Pancreas (tissue), 10 donors: ENCODE results near the gene DIS3. TPM values are rescaled to one million over a fixed set of nuclear protein-coding genes. Genes with fewer than 3 reads are reported as not detected.
"Not testable (repeated sequence)": the region's sequence is repeated elsewhere in the genome, so short reads cannot be mapped to it uniquely, and the experiment has no call there.

ENCODE experiments used
- ATAC-seq, 4 donors: fragments of 200-7000 bp; cut with Tn5 transposase; one replicate each; pipeline versions ENCODE4 v1.8.0 to v1.9.1; 2020; ENCODE audit warnings: mild to moderate bottlenecking in 4 of 4, moderate library complexity in 4 of 4
- DNase-seq, 6 donors: peaks; one replicate each; pipeline ENCODE4 v3.0.0-alpha.2; 2020
- FAIRE-seq: peaks from 2 replicates; lab custom pipeline; 2012; peaks lifted over from hg19 to GRCh38; lab: Jason Lieb, UNC
- H3K27ac ChIP-seq, 4 donors: fragments of 200-600 bp; sonication (generic); 1 replicate in 3 of 4; 2 replicates in 1 of 4; pipeline versions ENCODE4 v1.5.0 to v1.8.0; 2020
- H3K27me3 ChIP-seq, 4 donors: fragments of 200-600 bp; one replicate each; pipeline ENCODE4 v1.8.0; 2021
- H3K36me3 ChIP-seq, 3 donors: fragments of 200-600 bp; sonication (generic) in 1 of 3; one replicate each; pipeline versions ENCODE4 v1.5.0 to v1.8.0; 2020 to 2021
- H3K4me1 ChIP-seq, 3 donors: fragments of 200-600 bp; one replicate each; pipeline ENCODE4 v1.8.0; 2021
- H3K4me3 ChIP-seq, 4 donors: fragments of 200-600 bp; sonication (generic) in 2 of 4; one replicate each; pipeline versions ENCODE4 v1.5.0 to v1.8.0; 2020 to 2021
- H3K9me3 ChIP-seq, 4 donors: fragments of 200-600 bp; one replicate each; pipeline ENCODE4 v1.8.0; 2021
- CTCF ChIP-seq, 4 donors: fragments of 200-600 bp; sonication (generic) in 3 of 4; IDR thresholded peaks; one replicate each; pipeline versions ENCODE4 v1.5.0 to v1.8.0; 2021; ENCODE audit warnings: antibody characterized with exemption in 4 of 4
- WGBS, 2 donors: extraction: QIAGEN DNeasy Blood & Tissue Kit; methylation state at CpG; one replicate each; pipeline ENCODE4 v1.1.7; 2013; 5-methylcytosine and 5-hydroxymethylcytosine counted together
- intact Hi-C, 3 donors: fragments of 100-400 bp; cut with DNase I; formaldehyde crosslinking; loops; one replicate each; pipeline versions ENCODE4 v1.11.1 to v1.14.2; 2022
- polyA plus RNA-seq, 2 donors: library from polyadenylated mRNA; stranded (reverse); fragments of 200-250 nt; gene quantifications; one replicate each; pipeline ENCODE4 v1.2.3, GENCODE V29; 2013
- total RNA-seq, 6 donors: library from RNA; stranded (reverse); fragmentation: NEBNext Ultra II Directional in 4 of 6; extraction: Animal tissue kit (Norgen Biotek cat#: 25700) in 4 of 6; gene quantifications; one replicate each; pipeline versions ENCODE4 v1.2.1 to v1.2.4, GENCODE V29; 2021 to 2023
- donor health status: healthy with polysubstance abuse.
- donor health status: DM: no; HTN: no; CAD: no; lungs with moderate emphysema.
- donor health status: DM: no; HTN: no; CAD: no.
- donor health status: control.
- donor health status: control.
- donor health status: Bipolar disorder and iron deficiency.
- donor health status: DM: yes; HTN: yes; CAD: no.
- donor health status: DM: no; HTN: no; CAD: no.
- donor health status: DM: no; HTN: no; CAD: no.
- donor health status: DM: yes; HTN: yes; CAD: no.

The DIS3 gene
- total and polyA plus RNA-seq, 8 donors: 3.2 to 14.2 (median 9.7) TPM

DNA sequence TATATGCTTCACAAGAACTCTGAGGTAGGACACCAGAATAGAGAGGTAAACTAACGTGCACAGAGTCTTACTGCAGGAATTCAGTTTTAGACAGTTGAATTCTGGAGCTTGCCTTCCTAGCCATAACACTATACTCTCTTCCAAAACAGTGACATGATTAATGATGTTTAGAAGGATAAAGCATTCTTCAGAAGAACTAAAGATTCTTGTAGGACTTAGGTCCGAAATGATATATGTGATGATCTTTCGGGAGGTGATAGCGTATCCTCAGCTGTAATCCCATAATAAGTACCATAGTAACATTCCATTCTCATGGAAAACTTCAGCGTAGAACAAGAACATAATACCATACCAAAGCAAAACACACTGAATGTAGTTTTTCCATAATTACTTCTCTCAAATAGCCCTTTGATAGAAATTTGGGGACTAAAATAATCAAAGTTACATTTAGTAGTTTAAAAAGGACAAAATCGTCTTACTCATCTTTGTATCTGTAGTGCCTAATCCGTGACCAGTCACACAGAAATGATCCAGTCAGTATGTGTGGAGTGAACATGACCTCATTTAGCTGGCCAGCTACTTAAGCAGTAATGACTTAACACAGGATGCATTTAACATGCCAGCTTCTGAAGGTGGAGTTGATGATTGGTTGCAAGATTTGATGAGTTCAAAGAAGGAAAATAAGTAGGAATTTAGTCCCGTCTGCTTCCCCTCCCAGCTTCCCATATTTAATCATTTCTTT, 38.6 kb upstream of the DIS3 start:
- no peak overlapping the region for H3K27ac ChIP-seq
- TF ChIP-seq CTCF (IDR thresholded peaks at IDR 0.05): no peak
- 87 to 88% methylated on average over 8 of the region's 8 CpGs for WGBS, 2 donors
- DNase-seq (no peak), FAIRE-seq (peak; percentile 65), ATAC-seq (no peak)
- intact Hi-C loops: no loop called here
- H3K27me3 ChIP-seq: no peaks in the 10 kb centered on the region
- H3K9me3 ChIP-seq: no peaks in the 10 kb centered on the region
- H3K36me3 ChIP-seq: no peaks in the 10 kb centered on the region
- H3K4me3 ChIP-seq: no peak overlapping the region
- H3K4me1 ChIP-seq: no peaks in the 10 kb centered on the region

DNA sequence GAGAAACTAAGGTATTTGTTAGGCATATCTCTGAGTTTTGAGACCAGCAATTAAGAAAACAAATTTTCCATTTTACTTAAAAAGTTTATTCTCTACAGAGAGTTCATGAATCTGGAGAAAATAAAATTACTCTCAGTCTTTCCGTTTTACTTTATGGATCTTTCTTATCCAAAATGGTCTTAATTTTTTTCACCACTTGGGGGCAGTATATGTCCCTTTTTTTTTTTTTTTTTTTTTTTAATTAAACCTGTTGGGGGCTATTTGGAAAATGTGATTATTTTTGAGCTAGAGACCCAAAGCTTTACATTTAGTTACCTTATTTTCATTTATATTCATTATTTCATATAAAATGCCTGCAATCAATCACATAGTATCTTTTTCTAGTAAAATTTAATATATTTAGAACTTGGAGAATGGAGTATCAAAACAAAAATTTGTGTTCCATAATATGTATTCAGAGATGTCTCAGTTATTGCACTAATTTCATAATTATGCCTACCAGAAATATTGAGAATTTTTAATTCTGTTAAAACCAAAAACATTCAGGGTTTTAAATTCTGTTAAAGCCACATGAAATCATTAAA, 27.3 kb upstream of the DIS3 start:
- intact Hi-C loops: no loop called here
- WGBS, 2 donors: 8 to 9% methylated on average over 1 of the region's 1 CpG
- no peak overlapping the region for H3K27ac ChIP-seq
- H3K27me3 ChIP-seq: no peaks in the 10 kb centered on the region
- no peak for DNase-seq
- peak in 3 of 4 donors; percentile 31 to 57 (median 45) for ATAC-seq
- FAIRE-seq: peak; percentile 95
- peaks cover 0 to 4% (median 0%) of the 10 kb centered on the region in 3 donors for H3K4me1 ChIP-seq
- no peak overlapping the region for H3K4me3 ChIP-seq
- H3K36me3 ChIP-seq: peaks cover 0 to 5% (median 0%) of the 10 kb centered on the region in 3 donors
- no peaks in the 10 kb centered on the region for H3K9me3 ChIP-seq
- peak; percentile 29 to 69 (median 42) for TF ChIP-seq CTCF (IDR thresholded peaks at IDR 0.05)

- FAIRE-seq, H3K4me3 ChIP-seq, H3K36me3 ChIP-seq, H3K27ac ChIP-seq, ATAC-seq, H3K4me1 ChIP-seq, H3K9me3 ChIP-seq, H3K27me3 ChIP-seq, DNase-seq, intact Hi-C loops: not testable (repeated sequence)
- 100% methylated on average over 1 of the region's 1 CpG for WGBS, 2 donors
These were observed 24.8 kb upstream of the DIS3 start for GRCh38 chr13:72806514-72806913.

GRCh38 chr13:72805676-72806346, 24.1 kb upstream of the DIS3 start:
- 97 to 100% methylated on average over 1 of the region's 1 CpG for WGBS, 2 donors
- no peak for TF ChIP-seq CTCF (IDR thresholded peaks at IDR 0.05)
- DNase-seq: no peak
- Histone ChIP-seq H3K9me3 (no peaks in the 10 kb centered on the region), H3K36me3 (no peaks in the 10 kb centered on the region), H3K4me3 (no peak overlapping the region), H3K27me3 (no peaks in the 10 kb centered on the region), H3K27ac (no peak overlapping the region), H3K4me1 (peaks cover 0 to 4% (median 0%) of the 10 kb centered on the region in 3 donors)
- ATAC-seq: no peak
- FAIRE-seq: no peak
- intact Hi-C loops: no loop called here

GRCh38 chr13:72804301-72804700, 22.6 kb upstream of the DIS3 start:
- Histone ChIP-seq H3K27me3 (no peaks in the 10 kb centered on the region), H3K4me3 (no peak overlapping the region), H3K36me3 (peaks cover 0 to 7% (median 0%) of the 10 kb centered on the region in 3 donors), H3K4me1 (no peaks in the 10 kb centered on the region), H3K9me3 (no peaks in the 10 kb centered on the region), H3K27ac (no peak overlapping the region)
- no peak for TF ChIP-seq CTCF (IDR thresholded peaks at IDR 0.05)
- 96 to 100% methylated on average over 1 of the region's 1 CpG for WGBS, 2 donors
- DNase-seq: no peak
- no peak for ATAC-seq
- FAIRE-seq: no peak
- intact Hi-C loops: no loop called here
